Activated naive CD4-positive, alpha-beta T cell treated with Interleukin-2 at 50 U/mL for 16 hours (primary cell): Measurements from ENCODE around the gene TXNDC12.
A peak's percentile ranks its signal among the peaks of the same experiment; 100 is the strongest.

Experiments
- DNase-seq: peaks from one replicate; pipeline ENCODE4 v3.0.0-alpha.2; 2020

The TXNDC12 gene

DNA sequence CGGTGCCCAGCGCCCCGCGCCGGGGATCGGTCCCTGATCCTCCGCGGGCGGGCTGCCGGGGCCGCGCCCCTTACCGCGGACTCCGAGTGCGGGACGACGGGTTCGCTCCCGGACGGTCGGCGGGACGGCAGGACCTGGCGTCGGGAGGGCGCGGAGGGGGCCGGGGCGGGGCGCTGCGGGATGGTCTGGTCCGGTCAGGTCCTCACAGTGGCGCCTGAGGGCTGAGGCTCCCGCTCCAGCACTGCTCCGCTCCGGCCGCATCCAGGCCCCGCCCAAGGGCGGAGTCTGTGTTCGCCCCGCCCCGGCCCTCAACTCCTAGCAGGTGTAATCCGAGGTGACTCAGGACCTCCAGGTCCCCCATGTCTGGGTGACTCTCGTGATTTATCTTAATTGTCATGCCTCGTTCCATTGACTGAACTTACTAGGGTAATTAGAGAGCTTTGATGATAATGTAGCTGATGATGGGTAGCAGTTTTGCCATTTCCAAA is 64.5 kb downstream of the TXNDC12 start, which contains the start of gene RAB3B:
TSS of gene RAB3B (minus strand) at position 223 of the 488 bp plus-strand sequence. CDS start 13,583 bp downstream, outside the sequence.
- peak; percentile 83 for DNase-seq

DNA sequence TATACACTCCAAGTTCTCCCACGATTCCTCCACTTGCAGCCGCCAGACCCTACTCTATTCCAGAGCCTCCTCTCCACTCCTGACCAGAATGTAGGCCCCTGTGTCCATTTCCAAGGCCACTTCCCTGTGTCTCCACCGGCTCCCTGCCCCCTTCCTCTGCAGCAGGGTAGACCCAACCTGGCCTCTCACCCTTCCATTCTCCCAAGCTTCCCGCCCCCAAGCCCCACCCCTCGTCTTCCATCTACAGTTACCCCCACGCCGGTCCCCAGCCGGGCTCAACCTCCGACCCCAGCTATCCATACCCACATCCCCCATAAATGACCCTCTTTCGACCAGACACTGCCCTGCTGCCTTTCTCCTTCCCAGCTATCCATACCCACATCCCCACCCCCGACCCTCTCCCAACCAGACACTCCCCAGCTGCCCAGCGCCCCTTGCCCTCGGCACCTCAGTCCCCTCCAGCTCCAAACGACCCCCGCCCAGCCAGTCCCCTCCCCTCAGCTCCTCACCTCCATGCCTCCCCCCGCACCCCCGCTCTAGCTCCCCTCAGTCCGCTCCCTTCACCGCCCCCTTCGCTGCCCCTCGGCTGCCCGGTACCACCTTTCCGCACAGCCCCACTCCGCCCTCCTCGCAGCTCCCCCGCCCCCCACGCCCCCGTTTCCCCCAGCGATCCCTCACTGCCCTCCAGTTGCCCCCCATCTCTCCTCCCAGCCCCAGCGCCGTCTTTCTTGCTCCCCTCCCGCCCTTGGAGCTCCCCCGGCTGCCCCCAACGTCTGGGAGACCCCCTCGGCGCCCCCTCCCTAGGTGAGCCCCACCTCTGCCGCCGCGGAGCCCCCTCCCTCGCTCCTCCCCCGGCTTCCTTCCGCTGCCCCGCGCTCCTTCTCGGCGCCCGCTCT is 65.2 kb downstream of the TXNDC12 start:
- DNase-seq: no peak

DNA sequence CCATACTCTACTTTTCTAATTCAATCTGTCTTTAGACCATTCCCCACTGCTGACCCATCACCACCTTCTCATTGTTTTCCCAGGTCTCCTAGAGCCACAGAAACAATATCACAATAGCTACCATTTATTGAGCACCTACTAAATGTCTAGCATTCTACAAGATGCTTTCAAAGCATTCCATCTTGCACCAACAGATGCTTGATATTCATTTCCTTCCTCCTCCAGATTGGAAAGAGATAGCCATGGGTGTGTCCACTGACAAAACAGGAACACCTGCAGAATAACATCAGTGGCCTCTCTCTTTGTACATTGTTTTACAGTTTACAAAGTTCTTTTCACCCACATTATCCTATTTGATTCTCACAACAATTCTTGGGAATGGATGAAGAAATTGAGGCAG is 66.7 kb downstream of the TXNDC12 start:
- no peak for DNase-seq

DNA sequence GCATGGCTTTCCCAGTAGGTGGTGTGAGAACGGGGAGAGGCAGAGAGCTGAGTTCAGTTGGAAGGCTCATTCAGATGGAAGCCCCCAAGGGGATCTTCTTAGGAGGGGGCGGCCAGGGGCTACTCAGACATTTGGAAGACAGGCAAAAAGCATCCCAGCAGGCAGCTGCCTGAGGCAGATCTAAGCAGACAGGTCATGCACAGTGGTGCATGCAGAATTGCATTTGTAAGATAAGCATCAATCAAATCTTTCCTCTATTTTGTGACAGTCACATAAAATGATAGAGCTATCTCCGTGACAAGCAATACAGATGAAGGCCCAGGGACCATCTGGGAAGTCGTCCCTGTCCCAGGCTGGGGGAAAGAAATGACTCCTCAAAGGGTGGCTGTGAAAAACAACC is 68.3 kb downstream of the TXNDC12 start:
- no peak for DNase-seq

DNA sequence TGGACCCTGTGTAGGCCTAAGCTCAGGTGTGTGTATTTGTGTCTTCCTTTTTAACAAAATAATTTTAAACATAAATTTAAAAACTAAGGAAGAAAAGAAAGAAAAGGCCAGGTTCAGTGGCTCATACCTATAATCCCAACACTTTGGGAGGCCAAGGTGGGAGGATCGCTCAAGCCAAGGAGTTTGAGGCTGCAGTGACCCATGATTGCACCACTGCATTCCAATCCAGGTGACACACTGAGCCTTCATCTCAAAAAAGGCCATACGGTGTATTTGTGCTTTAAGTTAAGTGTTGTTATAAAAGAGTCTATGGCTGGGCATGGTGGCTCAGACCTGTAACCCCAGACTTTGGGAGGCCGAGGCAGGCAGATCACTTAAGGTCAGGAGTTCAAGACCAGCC is 72.8 kb downstream of the TXNDC12 start:
- DNase-seq: no peak

DNA sequence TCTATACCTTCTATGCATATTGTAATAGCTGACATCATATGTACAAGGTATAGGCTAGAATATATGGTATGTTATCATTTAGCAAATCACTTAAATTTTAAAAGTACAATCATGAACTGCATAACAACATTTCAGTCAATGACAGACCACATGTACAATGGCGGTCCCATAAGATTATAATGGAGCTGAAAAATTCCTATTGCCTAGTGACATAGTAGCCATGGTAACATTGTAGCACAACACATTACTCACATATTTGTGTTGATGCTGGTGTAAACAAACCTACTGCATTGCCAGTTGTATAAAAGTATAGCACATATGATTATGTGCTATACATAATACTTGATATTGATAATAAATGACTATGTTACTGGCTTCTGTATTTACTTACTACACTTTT is 73.4 kb downstream of the TXNDC12 start:
- no peak for DNase-seq

DNA sequence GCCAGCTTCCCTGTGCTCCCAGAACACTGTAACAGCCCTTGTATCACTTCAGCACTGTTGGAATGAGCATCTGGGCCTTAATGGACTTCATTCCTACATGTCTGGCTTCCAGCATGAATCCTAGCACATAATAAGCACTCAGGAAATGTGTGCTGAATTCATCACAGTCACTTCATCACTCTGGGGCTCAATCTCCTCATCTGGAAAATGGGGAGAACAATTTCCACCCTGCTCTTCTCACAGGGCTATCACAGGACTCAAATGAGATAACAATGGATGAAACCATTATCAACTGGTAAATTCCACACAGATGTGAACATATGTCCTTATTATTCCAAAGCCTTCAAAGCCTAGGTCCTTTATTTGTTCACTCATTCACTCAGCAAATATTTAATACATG is 76.9 kb downstream of the TXNDC12 start:
- DNase-seq: no peak

DNA sequence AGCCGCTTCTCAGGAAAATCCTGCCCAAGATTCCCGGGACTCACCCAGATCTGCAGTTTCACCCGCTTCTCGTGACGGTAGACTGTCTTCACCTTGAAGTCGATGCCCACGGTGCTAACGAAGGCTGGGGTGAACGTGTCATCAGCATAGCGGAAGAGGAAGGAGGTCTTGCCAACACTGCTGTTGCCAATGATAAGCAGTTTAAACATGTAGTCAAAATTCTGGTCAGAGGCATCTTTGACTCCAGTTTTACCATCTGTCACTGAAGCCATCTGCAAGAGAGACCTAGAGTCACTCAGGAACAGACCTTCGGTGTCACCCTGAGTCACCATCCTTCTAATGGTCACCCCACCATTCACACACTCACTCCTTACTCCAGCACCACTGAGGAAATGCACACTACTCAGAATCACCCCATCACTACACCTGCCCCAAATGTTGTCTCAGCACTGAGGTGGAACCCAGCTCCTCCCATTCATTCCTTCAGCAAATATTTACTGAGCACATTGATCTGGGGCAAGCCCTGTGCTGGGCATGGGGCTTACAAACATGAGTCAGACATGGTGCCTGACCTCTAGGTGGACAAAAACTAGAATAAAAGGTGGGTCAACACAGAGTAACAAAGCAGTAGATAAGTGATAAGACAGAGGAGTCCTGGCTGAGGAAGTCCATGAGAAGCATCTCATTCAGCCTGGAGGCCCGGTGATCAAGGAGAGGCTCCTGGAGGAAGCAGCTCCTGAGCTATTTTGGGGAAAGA is 78.0 kb downstream of the TXNDC12 start:
- DNase-seq: no peak

DNA sequence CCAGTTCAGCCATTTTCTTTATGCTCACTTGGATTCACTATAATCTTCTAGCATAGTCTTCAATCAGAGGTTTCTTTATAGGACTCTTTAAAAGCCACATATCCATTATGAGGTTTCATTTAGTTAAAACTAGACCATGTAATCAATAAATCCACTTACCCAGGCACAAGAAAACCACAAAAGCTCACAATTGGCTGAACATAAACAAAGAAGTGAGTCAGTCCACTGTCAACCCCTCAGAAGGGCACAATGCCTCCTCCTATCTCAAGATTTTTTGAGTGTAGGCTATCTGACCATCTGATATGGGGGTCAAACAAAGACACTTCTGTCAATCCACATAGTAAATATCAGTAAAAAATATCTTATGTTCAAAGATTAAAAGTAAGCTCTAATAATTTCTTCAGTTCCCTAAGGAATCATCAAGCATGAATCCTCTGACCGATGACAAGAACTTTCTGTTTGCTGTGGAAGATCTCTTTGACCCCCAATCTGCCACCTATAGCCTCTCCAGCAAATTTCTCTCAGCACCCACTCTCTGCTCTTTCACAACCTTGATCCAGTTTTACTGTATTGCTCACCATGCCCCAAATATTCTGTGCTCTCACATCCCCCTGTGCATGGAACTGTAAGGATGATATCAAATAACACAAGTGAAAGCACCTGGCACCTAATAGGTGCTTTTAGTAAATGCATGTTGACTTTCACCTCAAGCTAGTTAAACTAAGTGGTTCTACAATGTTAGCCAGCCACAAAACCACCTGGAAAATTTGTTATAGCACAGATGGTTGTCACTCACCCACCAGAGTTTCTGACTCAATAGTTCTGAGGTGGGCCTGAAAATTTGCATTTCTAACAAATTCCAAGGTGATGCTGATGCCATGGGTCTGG is 81.2 kb downstream of the TXNDC12 start:
- no peak for DNase-seq
